ENCODE measurements around the gene CEP126.
"Not testable (repeated sequence)": the region's sequence is repeated elsewhere in the genome, so short reads cannot be mapped to it uniquely, and the experiment has no call there.

Gene CEP126

DNA sequence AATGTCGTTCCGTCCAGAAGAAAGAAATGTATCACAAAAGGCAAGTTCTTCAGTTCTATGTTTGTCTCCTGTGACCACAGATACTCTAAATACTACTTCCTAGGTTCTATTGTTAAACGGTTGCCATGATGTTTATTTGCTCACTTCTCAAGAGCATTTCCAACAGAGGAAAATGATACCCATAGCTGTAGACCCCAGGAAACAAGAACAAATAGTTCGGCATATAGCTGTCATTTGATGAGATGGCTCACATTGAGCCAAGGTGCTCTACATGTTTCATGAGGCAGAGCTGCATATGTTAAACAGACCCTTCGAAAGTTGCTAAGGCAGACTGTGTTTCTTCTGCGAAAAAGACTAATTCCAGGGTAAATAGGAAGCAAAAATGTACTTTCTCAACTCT is 16.9 kb downstream of the CEP126 start:
- no peak for DNase-seq (ENCODE audit: low read depth in 3 of 3, low spot score in 1 of 3)

DNA sequence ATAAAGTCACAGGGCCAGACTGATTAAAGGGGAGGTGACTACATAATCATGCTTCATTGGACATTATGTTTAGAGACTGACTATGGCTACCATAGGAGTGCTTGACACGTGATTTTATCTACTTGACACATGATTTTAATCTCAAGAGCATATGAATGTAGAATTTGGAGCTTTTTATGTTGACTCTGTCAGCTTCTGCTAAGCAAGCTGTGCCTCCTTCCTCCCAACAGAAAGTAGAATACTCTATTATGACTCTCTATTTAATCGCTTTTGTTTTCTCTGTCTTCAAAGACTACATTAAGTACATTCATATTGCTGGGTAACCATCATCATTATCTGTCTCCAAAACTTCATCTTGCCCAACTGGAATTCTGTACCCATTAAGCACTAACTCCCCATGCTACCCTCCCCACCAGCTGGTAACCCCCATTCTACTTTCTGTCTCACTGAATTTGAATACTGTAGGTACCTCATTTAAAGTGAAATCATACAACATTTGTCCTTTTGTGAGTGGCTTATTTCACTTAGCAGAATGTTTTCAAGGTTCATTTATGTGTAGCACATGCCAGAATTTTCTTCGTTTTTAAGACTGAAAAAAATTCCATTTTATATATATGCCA is 26.2 kb downstream of the CEP126 start:
- no peak for DNase-seq (ENCODE audit: low read depth in 3 of 3, low spot score in 1 of 3)

DNA sequence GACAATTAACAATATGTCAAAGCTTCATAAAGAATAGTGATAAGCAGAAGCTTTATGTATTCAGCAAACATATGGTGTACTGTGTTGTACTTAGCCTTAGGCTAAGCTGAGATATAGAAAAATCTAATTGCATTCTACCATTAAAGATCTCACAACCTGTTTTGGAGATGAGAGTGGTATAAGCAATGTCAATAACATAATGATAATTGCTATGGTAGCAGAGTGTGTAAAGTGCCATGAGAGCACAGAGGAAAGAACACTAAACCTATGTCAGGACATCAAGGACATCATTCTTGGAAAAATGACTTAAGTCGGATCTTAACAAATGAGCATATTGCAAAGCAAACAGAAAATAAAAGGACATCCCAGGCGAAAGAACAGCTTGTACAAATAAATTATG is 30.1 kb downstream of the CEP126 start:
- DNase-seq (ENCODE audit: low read depth in 3 of 3, low spot score in 1 of 3), result no peak

DNA sequence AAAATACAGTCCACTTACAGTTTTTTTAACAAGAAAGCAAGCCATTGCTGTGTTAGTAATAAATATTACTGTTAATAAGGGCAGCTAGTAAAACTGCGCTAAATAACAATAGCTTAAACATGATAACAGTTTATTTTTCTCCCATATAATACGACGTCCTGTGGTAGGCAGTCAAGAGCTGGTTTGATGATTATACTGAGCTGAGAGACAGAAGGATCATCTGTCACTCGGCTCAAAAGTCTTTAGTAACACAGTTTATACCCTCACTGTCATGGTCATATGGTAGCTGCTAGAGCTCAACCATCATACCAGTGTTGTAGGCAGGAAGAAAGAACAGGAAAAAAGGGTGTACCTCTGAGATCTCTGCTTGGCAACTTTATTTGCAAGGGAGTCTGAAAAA is 30.6 kb downstream of the CEP126 start:
- DNase-seq (ENCODE audit: low read depth in 3 of 3, low spot score in 1 of 3), result no peak

DNA sequence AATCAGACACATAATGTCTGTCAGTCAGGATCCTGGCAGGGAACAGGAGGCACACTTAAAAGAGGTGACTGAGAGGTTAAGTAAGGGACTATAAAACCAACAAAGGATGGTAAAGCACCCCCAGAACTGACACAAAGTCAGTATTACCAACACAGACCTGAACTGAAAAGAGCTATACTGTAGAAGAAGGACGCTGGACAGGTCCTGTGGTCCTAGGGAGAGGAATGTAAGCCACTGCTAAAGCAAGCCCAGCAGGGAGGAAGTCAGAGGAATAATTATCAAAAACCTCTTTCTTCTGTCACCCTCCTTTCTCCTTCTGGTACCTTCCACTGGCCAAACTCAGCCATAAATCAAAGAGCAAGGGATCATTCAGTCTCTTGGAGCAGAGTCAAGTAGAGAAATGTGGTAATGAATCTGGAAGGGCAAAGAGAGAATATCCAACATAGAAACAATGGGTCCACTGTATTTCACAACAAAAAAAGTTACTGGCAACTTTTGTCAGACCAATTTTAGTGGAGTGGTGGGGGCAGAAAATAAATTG is 34.9 kb downstream of the CEP126 start:
- no peak for DNase-seq (ENCODE audit: low read depth in 3 of 3, low spot score in 1 of 3)

DNA sequence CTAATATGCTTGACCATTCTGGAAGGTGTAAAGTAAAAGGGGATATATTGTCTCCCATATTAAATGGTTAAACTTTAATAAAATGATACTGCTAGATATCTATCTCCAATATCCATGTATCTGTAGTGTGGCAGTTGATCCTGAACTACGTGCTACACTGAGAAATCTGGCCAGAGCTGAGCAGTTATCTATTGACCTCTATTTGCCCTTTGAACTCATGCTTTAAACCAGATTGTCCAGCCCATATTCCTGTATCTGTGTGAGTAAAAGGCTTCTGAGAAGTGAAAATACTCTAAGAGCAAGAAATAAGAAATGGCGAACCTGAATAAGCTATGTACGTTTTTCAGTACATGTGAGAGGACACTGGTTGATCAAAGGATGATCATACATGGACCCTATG is 40.5 kb downstream of the CEP126 start:
- DNase-seq (ENCODE audit: low read depth in 3 of 3, low spot score in 1 of 3), result no peak

DNA sequence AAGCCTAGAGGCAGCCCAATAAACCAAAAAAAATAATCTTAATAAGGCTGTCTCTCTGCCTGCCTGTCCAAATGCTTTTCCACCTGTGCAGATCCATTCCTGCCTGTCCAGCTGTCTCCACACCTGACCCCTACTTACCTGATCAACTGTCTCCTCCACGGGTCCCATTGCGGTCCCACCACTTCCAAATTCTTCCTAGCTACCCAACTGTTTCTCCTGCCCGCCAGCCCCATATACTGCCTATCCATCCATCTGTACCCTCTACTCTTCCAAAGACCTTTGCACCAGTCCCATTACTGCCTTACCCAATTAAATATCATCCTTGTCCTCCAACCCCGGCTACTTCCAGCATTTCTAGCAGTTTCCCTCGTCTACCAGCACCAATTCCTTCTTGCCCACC is 40.9 kb downstream of the CEP126 start:
- no peak for DNase-seq (ENCODE audit: low read depth in 3 of 3, low spot score in 1 of 3)

DNA sequence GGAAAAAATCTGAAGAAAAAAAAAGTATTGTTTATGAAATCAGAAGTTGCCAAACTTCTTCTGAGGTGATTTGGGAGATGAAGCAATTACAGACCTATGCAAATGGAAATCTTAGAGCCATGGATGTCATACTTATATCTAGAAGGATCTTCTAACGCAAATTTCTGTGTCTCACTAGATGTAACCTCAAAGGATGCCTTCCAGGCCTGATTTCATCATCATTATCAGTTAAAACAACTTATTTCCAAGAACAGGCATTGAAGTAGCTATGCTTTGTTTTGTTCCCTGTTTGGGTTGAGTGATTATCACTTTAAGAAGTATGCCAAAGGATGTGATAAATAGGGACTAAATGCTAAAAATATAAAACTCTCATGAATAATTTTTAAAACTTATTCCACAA is 45.4 kb downstream of the CEP126 start:
- DNase-seq (ENCODE audit: low read depth in 3 of 3, low spot score in 1 of 3), result no peak

DNA sequence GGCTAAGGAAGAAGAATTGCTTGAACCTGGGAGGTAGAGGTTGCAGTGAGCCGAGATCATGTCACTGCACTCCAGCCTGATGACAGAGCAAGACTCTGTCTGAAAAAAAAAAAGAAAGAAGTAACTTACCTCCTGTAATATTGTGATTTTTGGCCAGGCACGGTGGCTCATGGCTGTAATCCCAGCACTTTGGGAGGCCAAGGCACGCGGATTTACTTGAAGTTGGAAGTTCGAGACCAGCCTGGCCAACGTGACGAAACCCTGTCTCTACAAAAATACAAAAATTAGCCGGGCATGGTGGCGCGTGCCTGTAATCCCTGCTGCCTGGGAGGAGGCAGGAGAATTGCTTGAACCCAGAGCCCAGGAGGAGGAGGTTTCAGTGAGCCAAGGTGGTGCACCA is 49.4 kb downstream of the CEP126 start:
- DNase-seq (ENCODE audit: low read depth in 3 of 3, low spot score in 1 of 3), result not testable (repeated sequence)

DNA sequence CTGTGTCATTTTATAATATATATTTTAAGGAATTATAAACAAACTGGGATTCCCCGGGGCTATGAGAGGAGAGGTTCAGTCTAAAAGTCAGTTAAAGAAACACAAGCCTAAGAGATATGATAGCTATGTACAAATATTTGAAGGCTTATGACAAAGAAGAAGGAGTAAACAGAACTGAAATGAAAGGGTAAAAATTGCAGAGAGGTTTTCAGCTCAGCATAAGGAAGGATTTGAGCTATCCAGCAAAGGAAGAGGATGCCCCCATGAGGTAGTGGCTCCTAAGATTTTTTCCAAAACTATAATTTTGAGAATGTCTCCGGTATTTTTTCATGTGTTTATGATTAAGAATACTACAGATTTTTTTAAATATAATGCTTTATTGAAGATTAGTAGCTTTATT is 59.4 kb downstream of the CEP126 start:
- DNase-seq (ENCODE audit: low read depth in 3 of 3, low spot score in 1 of 3), result no peak

DNA sequence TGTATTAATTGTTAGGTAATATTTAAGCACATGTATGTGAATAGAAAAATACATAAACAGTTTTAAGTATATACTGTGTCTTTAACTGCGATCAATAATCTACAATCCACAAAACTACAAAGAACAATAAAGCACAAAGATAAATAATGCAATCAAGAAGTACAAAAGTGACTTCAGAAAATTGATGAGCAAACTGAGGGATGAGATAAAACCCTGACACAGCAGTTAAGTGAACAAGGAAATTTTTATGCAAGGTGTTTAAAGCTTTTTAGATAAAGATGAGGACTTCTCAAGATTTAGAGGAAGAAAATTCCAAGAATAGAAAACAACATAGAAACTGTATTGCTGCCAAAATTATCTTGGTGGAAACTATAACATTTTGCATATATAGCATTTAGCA is 60.0 kb downstream of the CEP126 start:
- DNase-seq (ENCODE audit: low read depth in 3 of 3, low spot score in 1 of 3), result no peak

DNA sequence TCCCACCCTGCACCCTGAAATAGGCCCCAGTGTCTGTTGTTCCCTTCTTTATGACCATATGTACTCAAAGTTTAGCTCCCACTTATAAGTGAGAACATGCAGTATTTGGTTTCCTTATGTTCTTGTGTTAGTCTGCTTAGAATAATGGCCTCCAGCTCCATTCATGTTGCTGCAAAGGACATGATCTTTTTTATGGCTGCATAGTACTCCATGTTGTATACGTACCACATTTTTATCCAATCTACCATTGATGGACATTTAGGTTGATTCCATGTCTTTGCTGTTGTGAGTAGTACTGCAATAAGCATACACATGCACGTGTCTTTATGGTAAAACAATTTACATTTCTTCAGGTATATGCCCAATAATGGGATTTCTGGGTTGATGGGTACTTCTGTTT is 60.9 kb downstream of the CEP126 start:
- DNase-seq (ENCODE audit: low read depth in 3 of 3, low spot score in 1 of 3), result no peak

DNA sequence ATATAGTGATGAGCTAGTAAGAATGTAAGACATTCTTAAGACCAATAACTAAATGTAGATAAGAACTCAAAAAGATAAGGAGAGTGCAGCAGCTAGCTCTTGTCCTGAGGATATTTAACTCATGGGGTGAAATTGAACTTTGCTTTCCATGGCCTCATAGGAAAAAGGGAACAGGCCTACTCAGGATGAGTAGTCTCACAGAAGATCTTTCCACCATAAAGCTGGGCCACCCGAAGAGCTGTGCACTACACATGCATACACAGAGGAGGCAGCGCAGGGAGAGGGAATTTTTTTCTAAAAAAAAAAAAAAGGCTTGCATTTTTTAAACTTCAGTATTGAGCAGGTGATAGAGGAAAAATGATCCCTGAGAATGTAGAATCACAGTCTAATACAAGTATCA is 72.6 kb downstream of the CEP126 start:
- no peak for DNase-seq (ENCODE audit: low read depth in 3 of 3, low spot score in 1 of 3)

DNA sequence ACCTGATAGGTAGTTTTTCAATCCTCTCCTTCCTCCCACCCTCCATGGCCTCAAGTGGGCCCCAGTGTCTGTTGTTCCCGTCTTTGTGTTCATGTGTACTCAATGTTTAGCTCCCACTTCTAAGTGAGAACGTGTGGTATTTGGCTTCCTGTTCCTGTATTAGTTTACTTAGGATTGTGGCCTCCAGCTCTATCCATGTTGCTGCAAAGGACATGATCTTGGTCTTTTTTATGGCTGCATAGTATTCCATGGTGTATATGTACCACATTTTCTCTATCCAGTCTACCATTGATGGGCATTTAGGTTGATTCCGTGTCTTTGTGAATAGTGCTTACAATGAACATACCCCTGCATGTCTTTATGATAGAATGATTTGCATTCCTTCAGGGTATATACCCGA is 78.4 kb downstream of the CEP126 start:
- DNase-seq (ENCODE audit: low read depth in 3 of 3, low spot score in 1 of 3), result no peak

DNA sequence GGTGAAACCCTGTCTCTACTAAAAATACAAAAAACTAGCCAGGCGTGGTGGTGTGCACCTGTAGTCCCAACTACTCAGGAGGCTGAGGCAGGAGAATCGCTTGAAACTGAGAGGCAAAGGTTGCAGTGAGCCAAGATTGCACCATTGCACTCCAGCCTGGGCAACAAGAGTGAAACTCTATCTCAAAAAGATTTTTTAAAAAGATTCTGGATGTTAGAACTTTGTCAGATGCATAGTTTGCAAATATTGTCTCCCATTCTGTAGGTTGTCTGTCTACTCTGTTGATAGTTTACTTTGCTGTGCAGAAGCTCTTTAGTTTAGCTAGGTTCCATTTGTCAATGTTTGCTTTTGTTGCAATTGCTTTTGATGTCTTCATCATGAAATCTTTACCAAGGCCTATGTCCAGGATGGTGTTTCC is 79.3 kb downstream of the CEP126 start:
- not testable (repeated sequence) for DNase-seq (ENCODE audit: low read depth in 3 of 3, low spot score in 1 of 3)

DNA sequence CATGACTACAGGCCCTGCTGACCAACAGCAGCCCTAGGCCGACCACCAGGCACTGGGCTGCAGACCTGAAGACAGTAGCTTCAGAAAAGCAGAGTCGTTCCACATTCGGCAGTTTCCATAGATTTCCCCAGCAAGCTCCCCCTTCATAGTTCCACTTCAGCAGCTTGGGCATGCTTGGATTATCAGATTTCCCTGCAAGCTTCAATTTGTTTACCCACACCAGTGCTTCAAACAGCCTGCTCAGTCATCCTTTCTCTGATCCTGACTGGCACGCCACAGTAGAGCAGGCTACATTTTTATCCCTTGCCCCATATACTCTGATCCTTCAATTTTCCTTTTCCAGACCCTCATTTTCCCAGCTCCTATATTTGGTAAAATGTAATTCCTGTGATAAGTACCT is 81.3 kb downstream of the CEP126 start:
- no peak for DNase-seq (ENCODE audit: low read depth in 3 of 3, low spot score in 1 of 3)

DNA sequence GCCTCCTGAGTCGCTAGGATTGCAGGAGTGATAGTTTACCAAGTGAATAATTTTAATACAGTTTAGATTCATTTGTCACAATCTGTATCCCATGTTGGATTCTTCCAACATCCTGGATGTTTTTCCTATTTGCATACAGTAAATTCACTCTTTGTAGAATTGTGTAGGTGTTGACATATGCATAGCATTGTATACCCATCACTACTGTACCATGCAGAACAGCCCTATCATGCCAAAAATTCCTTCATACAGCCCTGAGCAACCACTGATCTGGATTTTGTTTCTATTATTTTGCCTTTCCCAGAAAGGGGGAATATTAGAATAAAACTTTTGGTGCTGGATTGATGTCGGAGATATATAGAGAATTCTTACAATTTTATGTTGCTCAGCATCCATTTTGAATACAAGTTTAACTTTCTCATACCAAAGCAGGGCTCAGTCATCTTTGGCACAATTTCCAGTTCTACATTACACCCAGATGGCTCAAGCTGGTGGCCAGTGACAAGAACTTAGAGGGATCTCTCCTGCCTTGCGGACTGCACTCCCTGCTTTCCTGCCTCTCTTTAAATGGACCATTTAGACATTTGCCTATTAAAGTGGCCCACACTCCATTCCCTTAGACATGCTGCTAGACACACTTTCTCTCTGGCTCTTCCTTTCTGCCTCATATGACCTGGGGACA is 87.0 kb downstream of the CEP126 start:
- no peak for DNase-seq (ENCODE audit: low read depth in 3 of 3, low spot score in 1 of 3)

DNA sequence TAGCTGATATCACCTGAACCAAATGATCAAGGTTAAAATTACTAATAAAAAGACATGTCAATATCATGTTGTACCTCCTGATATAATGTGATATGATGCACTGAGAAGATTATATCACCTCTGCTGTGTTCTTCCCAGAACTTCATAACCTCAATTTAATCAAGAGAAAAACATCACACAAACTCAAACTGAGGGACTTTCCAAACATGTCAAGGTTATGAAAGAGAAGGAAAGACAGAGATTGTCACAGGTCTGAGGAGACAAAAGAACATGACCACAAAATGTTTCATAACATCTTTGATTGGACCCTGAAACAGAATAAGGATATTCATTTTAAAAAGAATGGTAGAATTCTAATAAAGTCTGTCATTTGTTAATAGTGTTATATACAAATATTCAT is 89.4 kb downstream of the CEP126 start:
- DNase-seq (ENCODE audit: low read depth in 3 of 3, low spot score in 1 of 3), result no peak

DNA sequence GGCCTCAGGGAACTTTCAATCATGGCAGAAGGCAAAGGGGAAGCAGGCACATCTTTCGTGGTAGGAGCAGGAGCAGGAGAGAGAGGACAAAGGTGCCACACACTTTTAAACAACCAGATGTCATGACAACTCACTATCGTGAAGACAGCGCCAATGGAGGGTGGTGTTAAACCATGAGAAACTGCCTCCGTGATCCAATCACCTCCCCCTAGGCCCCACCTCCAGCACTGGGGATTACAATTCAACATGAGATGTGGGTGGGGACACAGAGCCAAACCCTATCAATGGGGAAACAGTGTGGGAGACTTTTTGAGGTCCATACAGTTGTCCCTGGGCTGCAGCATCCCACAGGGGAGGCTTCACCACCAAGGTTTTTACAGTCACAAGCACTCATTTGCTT is 90.5 kb downstream of the CEP126 start:
- DNase-seq (ENCODE audit: low read depth in 3 of 3, low spot score in 1 of 3), result no peak

DNA sequence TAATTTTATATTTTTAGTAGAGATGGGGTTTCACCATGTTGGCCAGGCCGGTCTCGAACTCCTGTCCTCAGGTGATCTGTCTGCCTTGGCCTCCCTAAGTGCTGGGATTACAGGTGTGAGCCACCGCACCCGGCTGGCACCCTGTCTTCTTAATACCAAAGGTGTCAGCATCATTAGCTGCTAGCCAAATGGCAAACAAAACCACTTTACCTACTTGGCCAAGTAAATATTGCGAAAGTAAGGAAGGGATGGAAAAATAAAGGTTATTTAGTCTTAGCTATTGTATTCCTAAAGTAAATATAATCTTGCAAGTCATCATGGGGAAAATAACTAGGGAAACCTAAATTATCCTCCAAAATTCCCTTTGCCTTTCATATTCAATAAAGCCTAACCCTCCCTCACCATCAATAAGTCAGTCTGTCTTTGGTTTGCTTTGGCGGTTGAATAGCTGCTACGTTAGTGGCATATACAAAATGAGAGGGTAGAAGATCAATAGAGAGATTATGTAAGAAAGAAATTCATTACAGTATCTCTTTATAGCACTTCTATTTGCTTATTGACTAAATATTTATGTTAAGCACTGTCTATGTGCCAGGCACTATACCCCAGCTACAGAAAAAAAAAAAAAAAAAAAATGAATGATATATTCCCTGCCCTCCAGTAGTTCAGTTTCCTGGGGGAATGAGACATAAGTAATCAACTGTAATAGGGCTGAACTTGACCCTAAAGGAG is 92.2 kb downstream of the CEP126 start:
- DNase-seq (ENCODE audit: low read depth in 3 of 3, low spot score in 1 of 3), result no peak

DNA sequence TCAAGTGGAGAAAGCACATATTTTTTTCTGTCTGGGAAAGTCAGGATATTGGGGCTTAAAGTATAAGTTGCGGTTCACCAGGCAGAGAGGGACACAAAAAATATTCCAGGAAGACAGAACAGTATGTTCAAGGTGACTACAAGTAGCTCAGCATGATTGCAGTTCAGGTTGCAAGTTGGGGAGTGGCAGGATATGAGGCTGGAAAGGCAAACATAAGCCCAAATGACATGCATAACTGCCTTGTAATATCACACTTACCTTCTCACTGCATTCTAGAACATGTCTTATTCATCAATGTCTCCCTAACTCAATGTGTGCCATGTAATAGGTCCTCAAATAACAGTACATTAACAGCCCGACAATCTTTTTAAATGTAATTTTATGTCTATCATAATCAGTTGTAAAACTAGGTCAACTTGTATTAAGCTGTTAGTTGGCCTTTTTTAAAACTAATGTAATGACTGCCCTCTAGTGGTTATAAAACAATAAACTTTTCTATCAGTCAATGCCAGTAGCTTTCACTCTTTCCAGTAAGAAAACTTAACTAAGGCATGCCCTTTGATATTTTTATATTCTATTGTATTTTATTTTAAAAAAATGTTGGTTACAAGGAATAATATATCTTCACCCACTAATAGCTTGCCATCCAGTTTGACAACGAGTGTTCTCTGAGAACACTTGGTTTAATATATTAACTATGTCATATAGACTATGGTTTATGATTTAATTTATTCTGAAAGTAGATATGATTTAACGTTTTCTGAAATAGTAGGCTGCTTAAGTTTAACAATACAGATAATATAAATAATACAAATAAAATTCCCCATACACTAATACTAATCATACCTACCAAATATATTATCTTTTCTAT is 93.0 kb downstream of the CEP126 start:
- no peak for DNase-seq (ENCODE audit: low read depth in 3 of 3, low spot score in 1 of 3)

All from stimulated activated CD4-positive, alpha-beta T cell treated with anti-CD3 and anti-CD28 coated beads, TNF-alpha, amount 100 ng/mL, for 1 hour (primary cell).